Measurements from ENCODE around the gene INKA1.

Gene INKA1

DNA sequence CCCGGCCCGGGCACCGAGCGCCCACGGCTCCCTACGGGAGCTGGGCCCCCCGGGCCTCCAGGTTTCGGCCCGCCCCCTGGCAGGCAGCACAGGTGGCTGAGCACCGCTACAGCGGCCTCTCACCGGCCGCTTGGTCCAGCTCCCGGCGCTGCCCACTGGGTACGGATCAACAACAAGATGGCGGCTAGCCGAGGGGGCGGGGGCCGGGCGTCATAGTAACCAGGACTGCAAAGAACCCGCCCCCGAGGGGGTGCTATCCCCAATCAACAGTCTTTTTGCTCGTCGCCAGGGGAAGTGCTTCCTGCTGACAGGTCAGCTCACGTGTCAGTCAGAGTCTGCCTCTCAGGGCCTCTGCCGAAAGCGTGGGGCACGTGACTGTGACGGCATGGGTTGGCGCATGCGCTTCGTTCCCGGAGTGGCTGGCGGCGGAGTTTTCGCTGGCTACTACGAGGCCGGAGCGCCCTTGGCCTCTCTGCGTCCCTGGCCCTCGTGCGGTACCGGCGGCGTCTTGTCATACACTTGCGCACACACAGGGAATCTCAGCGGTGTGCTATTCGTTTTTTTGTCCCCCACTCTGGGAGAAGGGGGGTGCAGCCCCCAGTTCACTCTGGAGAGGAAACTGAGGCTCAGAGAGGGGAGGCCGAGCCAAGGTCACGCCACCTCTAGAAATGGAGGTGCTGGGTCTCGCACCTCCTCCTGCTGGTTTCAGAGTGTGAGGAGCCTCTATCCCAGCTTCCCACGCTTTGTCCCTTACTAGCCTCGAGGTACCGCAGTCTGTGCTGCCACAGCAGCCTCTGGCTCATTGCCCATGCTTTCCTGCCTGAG, 16.5 kb upstream of the INKA1 start, which contains the start of gene IP6K1:
Gene IP6K1, minus strand, starts transcription at position 186 of the 825 bp plus-strand sequence. CDS start 38,502 bp downstream, outside the sequence.
- DNase-seq (ENCODE audit: low read depth, low spot score) = peak; percentile 100

DNA sequence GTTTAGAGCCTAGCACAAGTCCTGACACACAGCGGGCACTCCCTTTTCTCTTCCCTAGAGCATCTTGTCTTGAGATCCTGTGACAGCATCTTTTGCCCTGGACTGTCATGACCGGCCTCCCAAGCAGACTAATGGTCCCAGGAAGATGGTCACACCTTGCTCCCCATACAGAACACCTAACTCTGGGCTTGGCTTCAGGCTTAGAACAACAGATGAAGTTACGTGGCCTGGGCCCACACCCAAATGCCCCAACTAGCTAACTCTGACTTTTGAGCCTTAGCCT, 15.9 kb upstream of the INKA1 start:
- DNase-seq (ENCODE audit: low read depth, low spot score) = no peak

DNA sequence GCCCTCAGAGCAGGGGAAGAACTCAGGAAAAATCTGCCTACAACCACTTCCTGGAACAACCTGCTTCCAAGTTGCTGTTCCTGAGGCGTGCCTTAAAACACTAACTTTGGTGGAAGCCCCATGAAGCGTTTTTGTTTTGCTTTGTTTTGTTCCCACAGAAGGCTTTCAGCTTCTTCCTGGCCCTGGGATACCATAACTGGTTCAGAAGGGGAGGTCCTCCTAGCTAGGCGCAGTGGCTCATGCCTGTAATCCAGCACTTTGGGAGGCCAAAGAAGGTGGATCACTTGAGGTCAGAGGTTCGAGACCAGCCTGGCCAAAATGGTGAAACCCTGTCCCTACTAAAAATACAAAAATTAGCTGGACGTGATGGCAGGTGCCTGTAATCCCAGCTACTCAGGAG, 15.5 kb upstream of the INKA1 start:
- DNase-seq (ENCODE audit: low read depth, low spot score) = no peak

DNA sequence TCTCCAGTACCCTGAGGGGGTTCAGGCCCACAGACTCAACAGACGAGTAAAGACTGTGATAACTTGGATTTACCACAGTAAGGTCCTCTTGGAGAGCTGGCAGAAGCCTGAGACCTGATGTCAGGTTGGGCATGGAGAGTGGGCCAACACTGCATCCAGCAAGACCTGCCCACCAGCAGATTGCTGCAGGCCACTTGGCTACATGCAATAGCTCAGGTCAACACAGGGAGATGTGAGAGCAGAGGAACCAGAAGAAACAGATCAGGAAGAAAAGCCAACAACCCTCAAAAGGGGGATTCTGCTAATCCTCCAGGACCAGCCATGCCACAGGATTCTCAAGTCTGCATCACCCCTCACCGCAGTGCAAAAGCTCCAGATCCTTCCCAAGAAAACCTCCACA, 15.0 kb upstream of the INKA1 start:
- DNase-seq (ENCODE audit: low read depth, low spot score) = no peak

DNA sequence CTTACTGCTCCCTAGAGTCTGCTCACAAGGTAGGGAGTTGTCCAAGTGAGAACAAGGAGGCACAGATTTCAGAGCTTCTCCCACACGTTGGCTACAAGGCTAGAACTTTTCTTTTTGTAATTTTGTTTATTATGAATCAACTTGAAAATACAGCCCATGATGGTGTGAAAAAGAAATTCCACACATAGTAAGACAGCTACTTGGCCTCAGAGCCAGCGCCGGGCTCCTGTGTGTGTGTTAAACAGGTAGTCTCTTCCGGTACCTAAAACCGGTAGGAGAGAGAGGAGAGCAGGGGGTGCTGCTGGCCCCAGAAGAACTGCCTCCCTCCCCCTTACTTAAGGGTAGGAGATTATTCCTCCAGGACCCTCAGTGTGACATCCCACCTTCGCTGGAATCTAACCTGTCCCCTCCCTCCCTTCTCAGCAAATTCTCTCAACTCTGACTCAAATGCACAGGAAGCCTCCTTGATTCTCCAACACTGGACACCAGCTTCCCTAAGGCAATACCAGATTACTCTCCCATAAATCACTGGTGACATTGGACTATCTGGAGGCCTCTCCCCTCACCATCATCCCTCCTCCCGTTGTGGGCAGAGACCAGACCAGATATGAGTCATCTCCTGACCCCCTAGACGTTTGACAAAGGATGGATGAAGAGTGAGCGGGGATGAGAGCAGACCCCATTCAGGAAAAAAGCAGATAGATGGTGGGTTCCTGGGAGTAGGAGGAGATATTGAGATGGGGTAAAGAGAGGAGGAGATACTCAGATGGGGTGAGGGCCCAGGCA, 12.2 kb upstream of the INKA1 start:
- DNase-seq (ENCODE audit: low read depth, low spot score) = no peak

DNA sequence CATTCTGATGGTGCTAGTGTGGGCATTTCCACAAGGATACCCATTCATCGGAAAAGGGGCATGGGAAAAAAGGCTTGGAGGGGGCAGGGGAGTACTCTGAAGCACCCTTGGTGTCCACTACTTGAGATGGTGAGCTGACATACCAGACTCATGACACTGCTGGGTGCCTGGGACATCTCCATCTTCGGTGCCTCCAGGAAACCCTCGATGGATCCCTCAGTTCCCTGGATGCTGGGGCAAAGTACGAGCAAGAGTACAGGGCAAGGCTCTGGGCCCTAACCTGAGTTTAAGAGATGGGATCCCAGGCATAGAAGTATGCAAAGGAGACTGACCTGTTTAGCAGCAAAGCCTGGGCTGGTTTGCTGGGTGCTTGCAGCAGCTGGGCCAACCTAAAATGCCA, 11.5 kb upstream of the INKA1 start:
- no peak for DNase-seq (ENCODE audit: low read depth, low spot score)

DNA sequence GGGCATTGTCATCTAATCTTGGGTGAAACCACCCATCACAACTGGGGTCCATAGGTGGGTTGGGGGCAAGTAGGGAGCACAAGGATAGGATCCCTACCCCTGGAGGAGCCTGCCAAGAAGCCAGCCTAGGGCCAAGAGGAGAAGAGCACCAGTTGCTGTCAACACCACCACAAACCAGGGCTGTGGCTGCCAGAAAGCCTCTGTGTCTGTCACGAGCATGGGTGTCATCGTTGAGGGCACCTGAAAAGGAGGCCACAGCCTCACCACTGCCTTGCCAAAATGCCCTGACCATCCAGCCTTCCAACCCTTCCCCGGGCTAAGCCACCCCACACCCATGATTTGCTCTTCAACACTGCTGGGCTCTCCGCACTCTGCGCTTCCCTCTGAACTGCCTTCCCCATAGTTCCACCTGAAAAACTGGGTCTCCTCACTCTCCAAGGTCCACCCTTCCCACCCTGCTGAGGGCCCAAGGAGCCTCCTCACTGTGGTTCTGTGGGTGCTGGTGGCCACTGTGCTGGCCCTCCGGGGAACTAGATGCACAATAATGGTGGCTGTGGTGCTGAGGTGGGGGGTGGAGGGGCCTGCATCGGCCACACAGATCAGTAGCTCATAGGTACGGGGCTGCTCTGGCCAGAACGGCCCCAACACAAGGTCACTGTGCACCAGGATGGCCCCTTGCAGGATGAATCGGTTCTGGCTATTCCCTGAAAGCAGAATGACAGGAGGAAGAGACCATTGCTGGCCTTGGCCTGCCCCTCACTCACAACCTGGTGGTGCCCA, 10.5 kb upstream of the INKA1 start:
- DNase-seq (ENCODE audit: low read depth, low spot score) = no peak

DNA sequence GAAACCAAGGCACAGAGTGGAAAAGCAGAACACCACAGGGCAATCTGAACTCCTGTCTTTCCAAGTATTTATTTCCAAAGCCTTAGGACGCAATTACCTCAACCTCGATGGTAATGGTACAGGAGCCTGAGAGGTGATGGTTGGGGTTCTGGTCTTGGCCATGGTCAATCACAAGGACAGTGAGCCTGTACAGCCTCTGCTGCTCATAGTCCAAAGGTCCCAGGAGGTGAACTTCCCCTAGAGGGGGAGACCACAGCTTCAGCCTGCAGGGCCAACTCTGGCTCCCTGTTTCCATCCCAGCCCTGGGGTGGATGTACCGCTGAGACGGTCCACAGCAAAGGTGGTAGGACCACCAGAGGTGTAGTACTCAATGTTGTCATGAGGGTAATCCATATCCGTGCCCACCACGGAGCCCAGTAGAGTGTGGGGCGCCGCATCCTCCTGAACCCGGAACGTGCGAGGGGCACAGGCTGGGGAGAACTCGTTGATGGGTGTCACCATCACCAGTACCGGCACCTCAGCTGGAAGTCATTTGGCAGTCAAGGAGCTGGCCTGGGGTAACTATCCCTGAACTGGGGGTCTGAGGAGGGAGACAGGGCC, 9.5 kb upstream of the INKA1 start:
- no peak for DNase-seq (ENCODE audit: low read depth, low spot score)

DNA sequence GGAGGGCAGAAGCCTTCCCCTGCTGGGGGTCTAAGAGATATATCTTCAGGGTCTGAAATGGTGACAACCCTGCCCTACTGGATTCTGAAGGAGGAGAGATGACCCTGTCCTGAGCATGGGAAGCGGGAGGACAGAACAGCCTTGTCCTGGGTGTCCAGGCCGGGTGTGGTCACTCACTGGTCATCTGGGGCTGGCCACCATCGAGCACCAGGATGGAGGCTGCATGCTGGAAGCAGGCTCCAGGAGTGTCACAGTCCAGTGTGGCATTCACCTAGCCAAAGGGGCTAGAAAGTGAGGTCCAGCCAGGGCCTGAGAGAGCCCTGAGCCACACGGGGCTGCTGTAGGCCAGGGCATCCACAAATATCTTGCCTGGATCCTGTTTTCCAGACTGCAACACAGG, 8.6 kb upstream of the INKA1 start:
- DNase-seq (ENCODE audit: low read depth, low spot score) = no peak

DNA sequence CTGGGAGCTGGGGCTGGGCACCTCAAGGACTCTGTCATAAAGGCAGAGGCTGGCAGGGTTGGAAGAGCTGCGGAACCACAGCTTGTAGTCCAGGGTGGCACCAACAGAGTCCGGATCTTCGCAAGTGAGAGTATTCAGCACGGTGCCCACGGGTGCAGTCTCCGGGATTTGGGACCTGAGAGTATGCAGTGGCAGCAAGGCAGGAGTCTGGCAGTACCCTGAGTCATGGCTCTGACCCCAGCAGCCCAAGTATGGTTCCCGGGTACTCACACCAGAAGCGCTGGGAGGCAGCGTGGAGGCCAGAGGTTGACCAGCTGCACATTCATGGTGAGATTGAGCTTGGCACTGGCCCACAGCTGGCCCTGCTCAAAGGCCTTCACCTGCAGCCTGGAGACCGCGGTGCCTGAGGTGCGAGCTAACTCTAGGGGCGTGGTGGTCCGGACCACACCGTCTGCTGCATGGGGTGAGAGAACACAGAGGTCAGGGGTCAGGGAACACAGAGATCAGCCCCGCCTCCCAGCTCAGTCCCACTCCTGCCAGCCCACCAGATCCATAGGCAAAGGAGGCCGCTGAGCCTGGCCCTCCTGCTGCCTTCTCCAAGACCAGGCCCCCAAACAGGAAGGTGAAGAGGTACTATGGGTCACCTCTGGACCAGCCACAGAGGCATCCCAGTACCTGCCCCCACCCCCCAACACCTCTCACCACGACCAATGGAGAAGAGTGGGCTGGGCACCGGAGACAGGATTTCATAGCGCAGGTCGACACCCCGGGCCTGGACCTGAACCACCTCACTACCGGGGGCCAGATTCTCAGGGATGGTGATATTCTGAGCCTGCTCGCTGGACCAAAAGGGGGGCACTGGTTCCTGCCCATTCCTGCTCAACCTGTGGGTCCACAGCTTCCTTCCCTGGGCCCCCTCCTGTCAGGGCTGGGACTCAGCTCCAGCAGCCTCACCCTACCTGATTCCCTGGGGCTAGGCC, 7.8 kb upstream of the INKA1 start:
- no peak for DNase-seq (ENCODE audit: low read depth, low spot score)

DNA sequence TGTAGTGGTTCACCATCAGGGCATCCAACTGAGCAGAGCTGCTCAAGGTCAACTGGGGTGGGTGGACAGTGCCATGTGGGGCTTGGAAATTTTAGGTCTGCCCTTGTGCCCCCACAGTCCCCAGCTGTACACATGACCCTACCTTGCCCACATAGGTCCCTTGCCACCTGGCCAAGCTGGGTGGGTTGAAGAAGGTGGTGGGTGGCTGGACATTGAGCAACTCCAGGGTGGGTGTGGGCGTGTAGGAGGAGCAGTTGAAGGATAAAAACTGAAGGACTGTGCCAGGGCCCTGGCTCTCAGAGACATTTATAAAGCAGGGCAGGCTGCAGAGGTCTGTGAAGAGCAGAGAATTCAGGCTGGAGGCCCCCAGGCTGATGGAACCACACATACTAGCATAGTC, 4.0 kb upstream of the INKA1 start:
- DNase-seq (ENCODE audit: low read depth, low spot score) = no peak

DNA sequence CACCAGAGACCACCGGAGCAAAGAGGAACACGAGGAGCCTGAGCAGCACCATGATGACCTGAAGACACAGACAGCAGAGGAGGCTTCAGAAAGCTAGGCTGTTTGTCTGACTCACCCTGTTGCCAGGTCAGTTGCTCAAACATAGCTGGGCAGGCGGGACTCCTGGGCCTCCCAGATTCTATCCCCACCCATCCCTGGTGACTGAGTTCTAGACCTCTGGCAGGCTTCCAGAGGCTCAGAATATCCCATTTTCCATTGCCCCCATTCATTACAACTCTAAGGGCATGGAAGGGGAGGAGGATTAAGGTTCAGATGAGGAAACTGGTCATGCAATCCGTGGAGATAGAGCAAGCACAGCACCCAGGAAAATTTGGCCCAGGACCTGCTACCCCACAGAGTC, 3.3 kb upstream of the INKA1 start, which contains the start of gene CDHR4:
Gene CDHR4, minus strand, starts transcription at position 113 of the 400 bp plus-strand sequence. Its CDS starts 61 bp downstream, at position 52.
- no peak for DNase-seq (ENCODE audit: low read depth, low spot score)

DNA sequence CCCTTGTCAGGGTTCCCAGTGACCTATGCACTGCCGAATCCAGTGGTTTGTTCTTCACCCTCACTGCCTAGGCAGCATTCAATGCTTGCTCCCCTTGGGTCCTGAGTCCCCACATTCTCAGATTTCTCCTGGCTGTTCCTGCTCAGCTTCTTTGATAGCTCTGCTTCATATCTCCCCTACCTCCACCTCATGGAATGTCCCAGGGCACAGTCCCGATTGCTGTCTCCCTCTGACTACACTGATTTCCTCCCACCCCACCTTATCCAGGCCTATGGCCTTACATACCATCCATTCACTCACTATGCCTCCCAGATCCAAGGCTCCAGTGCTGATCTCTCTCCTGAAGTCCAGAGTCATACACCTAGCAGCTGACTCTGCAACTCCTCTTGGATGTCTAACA, 1.9 kb upstream of the INKA1 start:
- no peak for DNase-seq (ENCODE audit: low read depth, low spot score)

DNA sequence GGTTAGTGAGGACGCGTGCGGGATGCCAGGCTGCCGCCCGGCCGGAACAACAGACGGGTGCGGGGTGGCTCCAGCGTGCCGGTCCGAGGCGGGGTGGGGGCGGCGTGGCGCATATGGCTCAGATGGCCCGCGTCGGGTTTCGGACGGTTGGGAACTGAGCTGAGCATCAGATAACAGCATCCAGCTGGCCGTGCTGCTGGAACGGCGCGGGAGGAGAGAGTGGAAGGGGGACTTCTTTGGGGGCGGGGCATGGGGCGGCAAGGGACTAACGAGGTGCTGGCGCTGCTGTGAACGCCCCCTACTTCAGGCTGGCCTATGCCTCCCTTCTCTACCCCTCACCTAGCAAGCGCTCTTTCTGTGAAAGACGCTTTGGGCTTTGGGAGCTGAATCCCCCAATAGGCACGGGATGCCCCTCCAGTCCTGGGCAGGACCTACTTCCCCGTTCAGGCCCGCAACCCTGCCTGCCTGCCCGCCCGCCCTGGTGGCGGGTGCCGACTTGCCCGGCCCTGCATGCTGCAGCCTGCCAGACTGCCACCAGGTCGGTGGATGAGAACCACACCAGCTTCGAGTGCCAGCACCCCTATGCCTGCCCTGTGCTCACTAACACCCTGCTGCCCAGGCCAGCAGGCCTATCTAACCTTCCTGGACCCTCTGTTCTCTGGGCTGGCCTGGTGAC, 542 bp downstream of the INKA1 start:
- DNase-seq (ENCODE audit: low read depth, low spot score) = no peak

DNA sequence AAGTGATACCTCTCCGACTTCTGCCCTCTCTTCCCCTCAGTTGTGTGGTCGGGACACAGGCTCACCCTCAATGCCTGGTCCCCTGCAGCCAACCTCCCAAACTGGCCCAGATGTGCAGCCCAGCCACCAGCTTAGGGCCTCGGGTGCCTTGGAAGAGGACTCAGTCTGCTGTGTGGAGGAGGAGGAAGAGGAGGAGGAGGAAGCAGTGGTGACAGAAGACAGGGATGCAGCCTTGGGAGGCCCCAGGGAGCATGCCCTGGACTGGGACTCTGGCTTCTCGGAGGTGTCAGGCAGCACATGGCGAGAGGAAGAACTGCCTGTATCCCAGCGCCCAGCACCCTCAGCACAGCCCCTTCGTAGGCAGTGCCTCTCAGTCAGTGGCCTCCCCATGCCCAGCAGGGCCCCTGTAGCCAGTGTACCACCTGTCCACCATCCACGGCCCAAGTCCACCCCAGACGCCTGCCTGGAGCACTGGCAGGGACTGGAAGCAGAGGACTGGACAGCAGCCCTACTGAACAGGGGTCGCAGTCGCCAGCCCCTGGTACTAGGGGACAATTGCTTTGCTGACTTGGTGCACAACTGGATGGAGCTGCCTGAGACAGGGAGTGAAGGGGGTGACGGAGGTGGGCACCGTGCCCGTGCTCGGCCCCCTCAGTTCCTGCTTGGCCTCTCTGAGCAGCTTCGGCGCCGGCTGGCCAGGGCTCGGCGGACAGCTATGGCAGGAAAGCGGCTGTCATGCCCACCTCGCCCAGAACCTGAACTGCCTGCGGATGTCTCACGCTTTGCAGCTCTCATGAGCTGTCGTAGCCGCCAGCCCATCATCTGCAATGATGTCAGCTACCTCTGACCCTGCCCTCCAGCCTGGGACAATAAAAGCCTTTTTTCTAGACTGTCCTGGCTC, 1.3 kb downstream of the INKA1 start:
- DNase-seq (ENCODE audit: low read depth, low spot score) = no peak

DNA sequence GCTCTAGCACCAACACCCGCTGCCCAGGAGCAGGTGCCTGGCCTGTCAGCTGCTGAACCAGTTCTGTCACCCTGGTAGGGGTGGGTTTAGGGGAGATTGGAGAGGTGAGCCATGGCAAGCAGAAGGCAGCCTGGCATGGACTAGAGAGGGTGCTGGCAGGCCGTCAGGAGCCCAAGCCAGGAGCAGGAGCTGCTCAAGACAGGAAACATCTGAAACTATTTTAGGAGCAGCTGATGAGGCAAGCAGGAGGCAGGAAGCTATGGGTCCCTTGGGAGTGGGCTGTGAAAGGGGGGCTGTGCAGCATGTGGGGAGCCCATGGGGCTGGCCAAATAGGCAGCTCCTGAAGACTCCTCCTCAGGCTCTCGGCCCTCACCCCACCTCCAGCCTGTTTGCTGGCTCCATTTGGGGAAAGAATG, 2.3 kb downstream of the INKA1 start:
- no peak for DNase-seq (ENCODE audit: low read depth, low spot score)

DNA sequence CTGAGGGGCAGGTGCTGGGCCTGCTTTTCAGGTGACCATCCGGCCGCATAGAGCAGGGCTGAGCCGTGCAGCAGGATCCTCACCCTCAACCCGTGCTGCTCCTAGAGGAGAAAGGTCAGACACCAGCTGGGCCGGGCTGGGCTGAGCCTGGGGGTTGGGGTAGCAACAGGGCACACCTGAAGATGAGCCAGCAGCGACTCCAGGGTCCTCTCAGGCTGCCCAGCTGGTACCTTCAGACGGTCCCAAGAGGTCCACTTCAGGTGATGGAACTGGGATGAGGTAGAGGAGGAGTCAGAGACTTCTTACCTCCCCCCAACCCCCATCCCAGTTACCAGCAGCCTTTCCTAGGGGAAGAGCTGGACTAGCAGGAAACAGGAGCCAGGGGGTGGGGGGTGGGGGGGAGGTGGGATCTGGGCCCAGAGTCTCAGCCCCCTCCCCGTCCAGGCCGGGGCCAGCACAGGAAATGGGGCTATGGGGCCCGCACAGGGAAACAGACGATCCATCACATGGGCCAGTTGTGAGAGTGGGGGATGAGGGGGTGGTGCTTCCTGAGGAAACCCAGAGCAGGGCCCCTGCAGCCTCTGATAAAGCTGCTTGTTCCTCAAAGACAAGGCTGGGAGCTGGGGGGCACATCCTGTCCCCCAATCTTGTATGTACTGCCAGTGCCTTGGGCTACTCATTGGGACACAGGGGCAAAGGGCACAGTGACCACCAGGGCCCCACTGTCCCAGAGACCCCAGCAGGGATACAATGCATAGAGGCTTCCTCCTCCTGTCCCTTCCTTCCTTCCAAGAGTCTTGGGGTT, 3.0 kb downstream of the INKA1 start:
- no peak for DNase-seq (ENCODE audit: low read depth, low spot score)

DNA sequence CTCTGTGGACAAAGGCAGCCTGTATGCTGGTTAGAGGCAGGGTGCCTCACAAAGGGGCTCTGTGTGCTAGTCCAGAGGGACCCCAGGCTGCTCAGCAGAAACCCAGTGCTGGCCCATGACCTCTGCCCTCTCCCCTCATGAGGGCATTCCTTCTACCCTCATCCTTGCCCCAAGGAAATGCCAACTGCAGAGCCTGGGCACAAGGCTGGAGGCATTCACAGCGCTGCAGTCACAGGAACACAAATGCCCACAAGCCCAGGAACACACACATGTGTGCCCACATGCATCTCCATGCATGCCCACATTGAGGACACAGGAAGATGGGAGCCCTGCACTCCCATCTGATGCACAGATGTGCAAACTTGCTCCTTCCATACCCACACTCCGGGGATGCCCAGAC, 3.8 kb downstream of the INKA1 start:
- DNase-seq (ENCODE audit: low read depth, low spot score) = no peak
